Measurements from ENCODE around the gene FOXD2.
"Not testable (repeated sequence)": the region's sequence is repeated elsewhere in the genome, so short reads cannot be mapped to it uniquely, and the experiment has no call there.

The FOXD2 gene

GRCh38 chr1:47440599-47441081 is 2.8 kb downstream of the FOXD2 start:
- DNase-seq: no peak

GRCh38 chr1:47441450-47442106 is 3.7 kb downstream of the FOXD2 start:
- DNase-seq: no peak

- no peak for DNase-seq
These were observed 4.4 kb downstream of the FOXD2 start for GRCh38 chr1:47442202-47442601.

- no peak for DNase-seq
These were observed 5.1 kb downstream of the FOXD2 start for GRCh38 chr1:47442842-47443529.

GRCh38 chr1:47443530-47444296 is 5.9 kb downstream of the FOXD2 start:
- no peak for DNase-seq

- DNase-seq: no peak
These were observed 6.4 kb downstream of the FOXD2 start for GRCh38 chr1:47444297-47444561.

GRCh38 chr1:47444562-47445465 is 7.0 kb downstream of the FOXD2 start:
- DNase-seq: no peak

GRCh38 chr1:47445823-47446550 is 8.1 kb downstream of the FOXD2 start:
- DNase-seq: no peak

GRCh38 chr1:47448462-47449222 is 10.8 kb downstream of the FOXD2 start:
- no peak for DNase-seq

- DNase-seq: no peak
These were observed 12.1 kb downstream of the FOXD2 start for GRCh38 chr1:47449822-47450552.

GRCh38 chr1:47450606-47451005 is 12.8 kb downstream of the FOXD2 start:
- no peak for DNase-seq

GRCh38 chr1:47452426-47452825 is 14.6 kb downstream of the FOXD2 start:
- DNase-seq: no peak

GRCh38 chr1:47453910-47454309 is 16.1 kb downstream of the FOXD2 start:
- not testable (repeated sequence) for DNase-seq

- DNase-seq: no peak
These were observed 18.4 kb downstream of the FOXD2 start for GRCh38 chr1:47456250-47456649.

GRCh38 chr1:47457547-47457946 is 19.7 kb downstream of the FOXD2 start:
- DNase-seq: not testable (repeated sequence)

- DNase-seq: no peak
These were observed 21.5 kb downstream of the FOXD2 start for GRCh38 chr1:47459253-47459788.

GRCh38 chr1:47460040-47460439 is 22.2 kb downstream of the FOXD2 start:
- DNase-seq: no peak

GRCh38 chr1:47460456-47460855 is 22.6 kb downstream of the FOXD2 start:
- DNase-seq: no peak

GRCh38 chr1:47465605-47466004 is 27.8 kb downstream of the FOXD2 start:
- no peak for DNase-seq

- DNase-seq: no peak
These were observed 31.0 kb downstream of the FOXD2 start for GRCh38 chr1:47468709-47469389.

Data from GOT3 (cell line).